Thymus (tissue), 11 donors: Measurements from ENCODE around the gene OSBPL1A. TPM values are rescaled to one million over a fixed set of nuclear protein-coding genes. Genes with fewer than 3 reads are reported as not detected.

Experiments used
- DNase-seq, 9 donors: peaks; one replicate each; pipeline ENCODE4 v3.0.0-alpha.2; 2013; ENCODE audit warnings: low spot score in 9 of 9, low read depth in 6 of 9, missing footprints in 1 of 9
- H3K27ac ChIP-seq, 2 donors: one replicate each; pipeline ENCODE4 v1.5.1; 2013; ENCODE audit warnings: control low read depth in 1 of 2, low read depth in 1 of 2, low read length in 1 of 2, mild to moderate bottlenecking in 1 of 2, moderate library complexity in 1 of 2
- H3K27me3 ChIP-seq, 2 donors: one replicate each; pipeline ENCODE4 v1.5.1; 2013; ENCODE audit warnings: low read length in 1 of 2; ENCODE audit not compliant: control insufficient read depth in 2 of 2, insufficient read depth in 1 of 2
- H3K36me3 ChIP-seq, 2 donors: one replicate each; pipeline ENCODE4 v1.5.1; 2013; ENCODE audit warnings: low read length in 1 of 2, mild to moderate bottlenecking in 1 of 2, moderate library complexity in 1 of 2; ENCODE audit not compliant: control insufficient read depth in 2 of 2, insufficient read depth in 2 of 2
- H3K4me1 ChIP-seq, 2 donors: one replicate each; pipeline ENCODE4 v1.5.1; 2013; ENCODE audit warnings: low read length in 2 of 2; ENCODE audit not compliant: control insufficient read depth in 2 of 2, insufficient read depth in 2 of 2
- H3K4me3 ChIP-seq, 2 donors: one replicate each; pipeline ENCODE4 v1.5.1; 2013; ENCODE audit warnings: low read length in 2 of 2, control low read depth in 1 of 2, mild to moderate bottlenecking in 1 of 2
- H3K9me3 ChIP-seq, 2 donors: one replicate each; pipeline ENCODE4 v1.5.1; 2013; ENCODE audit warnings: low read length in 1 of 2, mild to moderate bottlenecking in 1 of 2; ENCODE audit not compliant: control insufficient read depth in 2 of 2, insufficient read depth in 1 of 2
- WGBS: extraction: QIAGEN DNeasy Blood & Tissue Kit; methylation state at CpG from one replicate; pipeline ENCODE4 v1.1.7; 2013; 5-methylcytosine and 5-hydroxymethylcytosine counted together
- polyA plus RNA-seq: library from polyadenylated mRNA; stranded (reverse); fragments of 200-250 nt; gene quantifications from one replicate; pipeline ENCODE4 v1.2.3, GENCODE V29; 2013
- total RNA-seq: library from RNA; stranded (reverse); fragments of 120-200 nt; gene quantifications from one replicate; pipeline ENCODE4 v1.2.4, GENCODE V29; 2013
- donor health status: healthy.

OSBPL1A gene
- total and polyA plus RNA-seq, 2 donors = 10.7 to 21.0 TPM

GRCh38 chr18:24427484-24427883 is 29.9 kb upstream of the OSBPL1A start:
- Histone ChIP-seq H3K9me3 (peaks cover 0 to 7% of the 10 kb centered on the region in 2 donors), H3K36me3 (peaks cover 0 to under 1% of the 10 kb centered on the region in 2 donors), H3K4me3 (peak overlapping the region in 1 of 2 donors; percentile 75), H3K27me3 (peaks cover 5 to 12% of the 10 kb centered on the region in 2 donors), H3K4me1 (peaks cover 0 to 6% of the 10 kb centered on the region in 2 donors), H3K27ac (no peak overlapping the region)
- WGBS = 78% methylated on average over 3 of the region's 3 CpGs
- DNase-seq = no peak

DNA sequence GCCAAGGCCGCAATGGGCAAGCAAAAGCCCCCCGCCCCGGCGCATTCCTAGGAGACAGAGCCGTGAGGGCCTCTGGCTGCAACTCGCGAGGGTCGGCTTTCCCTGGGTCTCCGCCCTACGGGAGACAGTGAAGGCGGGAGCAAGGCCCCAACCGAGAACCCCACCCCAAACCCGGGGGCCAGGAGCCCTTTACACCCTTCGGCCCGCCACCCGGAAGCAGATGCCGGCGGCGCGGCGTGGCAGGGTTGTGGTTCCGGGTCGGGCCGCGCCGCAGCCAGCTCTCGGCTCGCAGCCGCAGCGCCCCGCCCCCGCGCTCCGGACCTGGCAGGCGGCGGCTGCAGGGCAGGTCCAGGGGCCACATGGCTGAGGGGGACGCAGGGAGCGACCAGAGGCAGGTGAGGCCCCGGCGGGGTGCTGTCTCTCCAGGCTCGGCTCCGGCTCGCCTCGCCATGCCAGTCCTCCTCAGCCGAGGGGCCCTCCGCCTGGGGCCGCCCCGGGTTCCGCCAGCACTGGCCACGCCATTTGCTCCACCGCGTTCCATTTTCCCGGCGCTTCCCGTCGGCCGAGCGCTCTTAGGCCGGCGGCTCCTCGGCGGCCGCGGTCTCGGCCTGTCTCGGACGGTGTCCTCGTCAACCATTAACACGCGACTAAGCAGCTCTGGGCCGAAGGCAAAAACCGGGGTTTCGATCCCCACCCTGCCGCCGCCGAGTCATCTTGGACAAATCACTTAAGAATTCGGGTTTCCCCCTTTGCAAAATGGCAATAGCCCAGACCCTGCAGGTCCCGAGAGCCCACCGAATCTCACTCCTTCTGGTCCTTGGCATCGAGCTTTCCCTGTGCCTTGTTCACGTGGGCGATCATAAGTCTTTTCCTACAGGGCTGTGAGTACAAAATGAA is 29.0 kb upstream of the OSBPL1A start, which contains the start of gene IMPACT:
IMPACT (plus strand) TSS at position 273 of the 897 bp plus-strand sequence; CDS start at position 360, 87 bp downstream.
- DNase-seq = peak; percentile 13 to 86 (median 65)
- Histone ChIP-seq H3K36me3 (no peaks in the 10 kb centered on the region), H3K4me1 (peaks cover 0 to 6% of the 10 kb centered on the region in 2 donors), H3K9me3 (peaks cover 0 to 7% of the 10 kb centered on the region in 2 donors), H3K27me3 (peaks cover 9 to 12% of the 10 kb centered on the region in 2 donors), H3K27ac (no peak within 1 kb of the TSS), H3K4me3 (peak within 1 kb of the TSS; percentile 75 to 77)
- 3% methylated on average over 82 of the region's 82 CpGs for WGBS

GRCh38 chr18:24426073-24426397 is 28.4 kb upstream of the OSBPL1A start:
- H3K27ac ChIP-seq = no peak overlapping the region
- DNase-seq = no peak
- WGBS = 49% methylated on average over 11 of the region's 11 CpGs

DNA sequence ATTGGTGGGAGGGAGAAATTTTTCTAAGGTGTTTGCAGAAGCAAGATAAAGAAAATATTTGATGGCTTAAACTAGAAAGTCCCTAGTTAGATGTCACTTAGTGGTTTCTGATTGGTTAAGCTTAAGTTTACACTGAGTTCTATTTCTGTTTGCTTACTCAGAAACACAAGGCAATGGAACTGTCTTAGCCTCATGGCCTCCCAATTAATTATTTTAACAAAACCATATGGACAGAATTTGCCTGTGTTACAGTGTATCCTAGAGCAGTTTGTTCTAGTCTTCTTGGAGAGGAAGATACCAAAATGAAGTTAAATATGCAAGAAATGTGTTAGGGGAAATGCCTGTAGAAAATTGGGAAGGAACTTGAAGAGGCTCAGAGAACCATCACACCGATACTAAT is 24.2 kb upstream of the OSBPL1A start:
- H3K4me3 ChIP-seq = no peak overlapping the region
- H3K4me1 ChIP-seq = peaks cover 0 to 4% of the 10 kb centered on the region in 2 donors
- H3K27me3 ChIP-seq = peaks cover 9 to 12% of the 10 kb centered on the region in 2 donors
- WGBS = 70% methylated on average over 1 of the region's 1 CpG
- H3K36me3 ChIP-seq = no peaks in the 10 kb centered on the region
- DNase-seq = no peak
- peaks cover 0 to 7% of the 10 kb centered on the region in 2 donors for H3K9me3 ChIP-seq
- H3K27ac ChIP-seq = no peak overlapping the region

More at GRCh38 chr18:24426073-24426397, 28.4 kb upstream of the OSBPL1A start:
- peaks cover 0 to 6% of the 10 kb centered on the region in 2 donors for H3K4me1 ChIP-seq
- no peaks in the 10 kb centered on the region for H3K36me3 ChIP-seq
- peaks cover 0 to 7% of the 10 kb centered on the region in 2 donors for H3K9me3 ChIP-seq
- H3K4me3 ChIP-seq = peak overlapping the region; percentile 75 to 77
- peaks cover 9 to 12% of the 10 kb centered on the region in 2 donors for H3K27me3 ChIP-seq

DNA sequence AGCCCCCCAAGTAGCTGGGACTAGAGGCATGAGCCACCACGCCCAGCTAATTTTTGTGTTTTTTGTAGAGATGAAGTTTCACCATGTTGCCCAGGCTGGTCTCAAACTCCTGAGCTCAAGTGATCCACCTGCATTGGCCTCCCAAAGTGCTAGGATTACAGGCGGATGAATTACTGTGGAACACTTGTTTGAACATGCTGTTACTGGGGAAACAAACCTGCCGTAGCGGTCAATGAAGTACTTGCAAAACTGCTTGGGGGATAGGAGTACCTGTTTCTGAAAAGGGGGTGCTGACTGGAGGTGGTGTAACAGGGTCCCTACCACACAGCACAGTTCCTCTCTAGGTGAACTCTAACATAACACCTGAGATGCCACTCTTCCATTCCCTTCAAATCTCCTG is 22.9 kb upstream of the OSBPL1A start:
- Histone ChIP-seq H3K4me3 (no peak overlapping the region), H3K9me3 (no peaks in the 10 kb centered on the region), H3K27me3 (peaks cover 7 to 12% of the 10 kb centered on the region in 2 donors), H3K27ac (no peak overlapping the region), H3K36me3 (no peaks in the 10 kb centered on the region), H3K4me1 (no peaks in the 10 kb centered on the region)
- 93% methylated on average over 4 of the region's 4 CpGs for WGBS
- DNase-seq = no peak

DNA sequence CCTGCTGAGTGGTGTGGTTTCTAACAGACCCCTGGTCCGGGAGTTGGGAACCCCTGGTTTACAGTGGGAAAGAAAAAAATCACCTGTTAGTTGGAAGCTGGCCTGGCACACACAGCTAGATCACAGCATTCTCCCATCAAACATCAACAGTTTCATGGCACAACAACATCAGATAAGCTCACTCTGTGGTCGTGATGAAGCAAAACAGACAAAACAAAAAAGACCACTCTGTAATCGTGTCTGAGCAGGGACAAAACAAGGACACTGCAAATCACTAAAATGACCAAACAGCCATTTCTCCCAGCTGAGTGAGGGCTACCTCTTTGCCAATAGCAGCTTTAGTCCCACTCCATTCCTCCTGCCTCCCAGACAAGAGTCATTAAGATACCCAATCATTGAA is 19.9 kb upstream of the OSBPL1A start:
- no peaks in the 10 kb centered on the region for H3K4me1 ChIP-seq
- H3K4me3 ChIP-seq = no peak overlapping the region
- 87% methylated on average over 3 of the region's 3 CpGs for WGBS
- no peak overlapping the region for H3K27ac ChIP-seq
- no peak for DNase-seq
- H3K36me3 ChIP-seq = no peaks in the 10 kb centered on the region
- peaks cover 0 to 4% of the 10 kb centered on the region in 2 donors for H3K27me3 ChIP-seq
- no peaks in the 10 kb centered on the region for H3K9me3 ChIP-seq

GRCh38 chr18:24414349-24415003 is 16.9 kb upstream of the OSBPL1A start:
- WGBS = 92% methylated on average over 3 of the region's 3 CpGs
- no peaks in the 10 kb centered on the region for H3K4me1 ChIP-seq
- no peaks in the 10 kb centered on the region for H3K27me3 ChIP-seq
- H3K27ac ChIP-seq = no peak overlapping the region
- no peak for DNase-seq
- H3K36me3 ChIP-seq = no peaks in the 10 kb centered on the region
- H3K4me3 ChIP-seq = no peak overlapping the region
- H3K9me3 ChIP-seq = no peaks in the 10 kb centered on the region

- Histone ChIP-seq H3K4me3 (no peak overlapping the region), H3K36me3 (no peaks in the 10 kb centered on the region), H3K9me3 (no peaks in the 10 kb centered on the region), H3K27ac (no peak overlapping the region), H3K27me3 (no peaks in the 10 kb centered on the region), H3K4me1 (no peaks in the 10 kb centered on the region)
- no peak for DNase-seq
- WGBS = 99% methylated on average over 2 of the region's 2 CpGs
Observed at GRCh38 chr18:24413148-24413547, 15.5 kb upstream of the OSBPL1A start.

DNA sequence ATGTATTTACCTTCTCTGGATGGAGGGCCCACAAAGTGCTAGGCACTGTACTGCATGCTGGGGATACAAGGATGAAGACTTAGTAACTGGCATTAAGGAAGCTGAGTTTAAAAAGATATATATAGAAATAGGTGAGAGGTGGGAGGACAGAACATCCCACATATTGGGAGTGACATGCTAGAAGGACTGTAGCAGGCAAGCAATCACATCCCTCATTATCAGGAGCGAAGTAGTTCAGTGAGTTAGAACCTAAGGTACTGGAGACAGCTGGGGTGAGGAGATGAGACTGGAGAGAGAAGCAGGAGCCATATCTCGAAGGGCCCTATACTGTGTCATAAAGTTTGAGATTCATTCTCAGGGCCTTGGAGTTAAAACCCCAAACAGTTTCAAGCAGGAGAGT is 10.9 kb upstream of the OSBPL1A start:
- Histone ChIP-seq H3K9me3 (no peaks in the 10 kb centered on the region), H3K27ac (no peak overlapping the region), H3K4me1 (no peaks in the 10 kb centered on the region), H3K36me3 (no peaks in the 10 kb centered on the region), H3K4me3 (no peak overlapping the region), H3K27me3 (peaks cover 0 to 2% of the 10 kb centered on the region in 2 donors)
- WGBS = 93% methylated on average over 2 of the region's 2 CpGs
- no peak for DNase-seq
